Stomach (tissue), 4 donors: ENCODE data around the gene LCE1B.

ENCODE experiments used
- CTCF ChIP-seq, 7 experiments: fragments of 450-650 bp in 4 of 7; fragments of 200-600 bp in 3 of 7; sonication (generic) in 3 of 7; IDR thresholded peaks; one replicate each; pipeline ENCODE4 v1.5.1; 2016 to 2019; ENCODE audit warnings: antibody characterized with exemption in 7 of 7, control low read depth in 2 of 7, mild to moderate bottlenecking in 1 of 7
- EP300 ChIP-seq: sonication (generic); formaldehyde crosslinking; IDR thresholded peaks from one replicate; pipeline ENCODE4 v1.6.1; 2017; ENCODE audit warnings: antibody characterized with exemption

DNA sequence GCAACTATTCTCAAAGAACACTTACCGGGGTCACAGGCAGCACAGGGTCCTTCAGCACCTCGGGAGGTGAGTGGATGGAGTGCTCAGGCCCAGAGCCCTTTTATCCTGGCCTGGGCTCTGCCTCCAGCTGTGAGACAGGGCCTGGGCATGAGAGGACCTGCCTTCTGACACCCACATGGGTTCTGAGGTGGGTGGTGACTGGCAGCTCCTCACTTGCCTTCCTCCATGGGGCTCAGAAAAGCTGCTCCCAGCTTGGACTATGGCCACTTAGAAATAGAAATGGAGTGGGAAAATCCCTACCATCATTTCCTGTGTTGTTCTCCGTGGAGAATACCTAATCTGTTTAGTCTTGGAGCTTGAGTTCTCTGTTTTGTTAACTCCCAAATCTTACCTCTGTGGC is 5.2 kb upstream of the LCE1B start, which contains the start of gene LCE1C:
- TF ChIP-seq EP300 (no peak), CTCF (IDR thresholded peaks at IDR 0.05) (no peak)
